K562 (cell line): ENCODE measurements around the gene PRCD. TPM values are rescaled to one million over a fixed set of nuclear protein-coding genes. Genes with fewer than 3 reads are reported as not detected.

Source experiments
- ARID2 ChIP-seq: fragments of 450-650 bp; IDR thresholded peaks from 2 replicates; pipeline ENCODE4 v1.6.1; 2017; ENCODE audit warnings: antibody characterized with exemption, mild to moderate bottlenecking
- ATF3 ChIP-seq, 2 experiments: fragments of 450-650 bp in 1 of 2; sonication (generic) in 1 of 2; formaldehyde crosslinking in 1 of 2; IDR thresholded peaks in 1 of 2; conservative IDR thresholded peaks in 1 of 2; 2 replicates each; pipeline versions ENCODE4 v1.6.1 to v1.8.1; 2016 to 2023; ENCODE audit warnings: mild to moderate bottlenecking in 2 of 2, moderate library complexity in 2 of 2, inconsistent platforms in 1 of 2, missing genetic modification reagents in 1 of 2
- MNT ChIP-seq, 2 experiments: fragments of 450-650 bp; conservative IDR thresholded peaks; 2 replicates each; pipeline ENCODE4 v1.6.1; 2017; ENCODE audit warnings: mild to moderate bottlenecking in 2 of 2, moderate library complexity in 2 of 2
- NCOA4 ChIP-seq: fragments of 450-650 bp; IDR thresholded peaks from 2 replicates; pipeline ENCODE4 v1.6.1; 2018; ENCODE audit warnings: mild to moderate bottlenecking; ENCODE audit not compliant: partially characterized antibody
- NONO ChIP-seq, 2 experiments: fragments of 200-400 bp in 1 of 2; fragments of 450-650 bp in 1 of 2; formaldehyde crosslinking in 1 of 2; IDR thresholded peaks; 2 replicates each; pipeline ENCODE4 v1.6.1; 2017; ENCODE audit warnings: low read depth in 2 of 2, mild to moderate bottlenecking in 2 of 2, moderate library complexity in 2 of 2, low read length in 1 of 2
- REST ChIP-seq, 2 experiments: fragments of 450-650 bp; formaldehyde crosslinking in 1 of 2; IDR thresholded peaks; 2 replicates each; pipeline versions ENCODE4 v1.4.0 to v1.6.1; 2014 to 2020; ENCODE audit warnings: mild to moderate bottlenecking in 2 of 2, borderline replicate concordance in 1 of 2, low read depth in 1 of 2
- SLC30A9 ChIP-seq: fragments of 250-450 bp; sonication (Bioruptor Pico); IDR thresholded peaks from 2 replicates; pipeline ENCODE4 v1.8.0; 2022; ENCODE audit warnings: mild to moderate bottlenecking, moderate library complexity
- TAF9B ChIP-seq: fragments of 450-650 bp; IDR thresholded peaks from 2 replicates; pipeline ENCODE4 v1.6.1; 2018; ENCODE audit warnings: mild to moderate bottlenecking; ENCODE audit not compliant: partially characterized antibody
- TBL1XR1 ChIP-seq, 2 experiments: IDR thresholded peaks; 2 replicates each; pipeline ENCODE4 v1.6.1; 2012; ENCODE audit warnings: improper control_type of control experiment in 2 of 2, low read length in 2 of 2, mild to moderate bottlenecking in 1 of 2
- ZNF224 ChIP-seq: sonication (generic); formaldehyde crosslinking; IDR thresholded peaks from 2 replicates; pipeline ENCODE4 v1.8.0; 2022; ENCODE audit warnings: mild to moderate bottlenecking, missing genetic modification reagents
- ZNF277 ChIP-seq: fragments of 250-450 bp; sonication (Bioruptor Pico); IDR thresholded peaks from 2 replicates; pipeline ENCODE4 v1.8.0; 2022; ENCODE audit warnings: inconsistent platforms, mild to moderate bottlenecking, moderate library complexity, borderline replicate concordance
- ZNF444 ChIP-seq: fragments of 250-450 bp; sonication (Bioruptor Pico); IDR thresholded peaks from 2 replicates; pipeline ENCODE4 v1.4.0; 2020; ENCODE audit warnings: mild to moderate bottlenecking, moderate library complexity
- ZNF707 ChIP-seq: fragments of 250-450 bp; sonication (Bioruptor Pico); conservative IDR thresholded peaks from 2 replicates; pipeline ENCODE4 v1.8.0; 2022; ENCODE audit warnings: inconsistent platforms, mild to moderate bottlenecking, moderate library complexity
- polyA plus RNA-seq, 8 experiments: library from polyadenylated mRNA; depleted of rRNA in 4 of 8; stranded (reverse) in 5 of 8; unstranded in 3 of 8; fragments of >200 nt; fragmentation: Nextera tagmentation in 2 of 8; fragmentation: Illumina TruSeq in 1 of 8; extraction: Ambion mirVana in 2 of 8; extraction: Trizol in 1 of 8; gene quantifications; 2 replicates each; pipeline versions ENCODE4 v1.2.1 to v1.2.3, GENCODE V29; 2011 to 2014; ENCODE audit warnings: inconsistent platforms in 1 of 8, missing spikeins in 1 of 8
- total RNA-seq, 7 experiments: library from RNA; depleted of rRNA in 6 of 7; stranded (reverse); fragments of >200 nt in 6 of 7; fragmentation: Illumina TruSeq in 2 of 7; extraction: Trizol in 2 of 7; gene quantifications; 2 replicates each; pipeline versions ENCODE4 v1.2.1 to v1.2.3, GENCODE V29; 2011 to 2021; ENCODE audit warnings: low replicate concordance in 1 of 7

The PRCD gene
- total and polyA plus RNA-seq, 9 of the 15 experiments (the other 6 are each of a cell fraction or from before 2014, with no cell fraction given) = 0.20 to 0.25 (median 0.21) TPM; not detected in 6

- TF ChIP-seq NONO (IDR thresholded peaks at IDR 0.05; ENCODE audit: low read depth in 2 of 2, low read length in 1 of 2) (no peak), ZNF277 (CRISPR knock-in tag) (no peak), ARID2 (peak; percentile 64; the same call in 1 of the 2 replicates), TAF9B (peak; percentile 20), NCOA4 (no peak), MNT (conservative IDR thresholded peaks at IDR 0.05) (peak in 1 of 2 experiments; percentile 15; a peak in 1 of 4 replicates), ZNF224 (CRISPR knock-in tag) (no peak), TBL1XR1 (IDR thresholded peaks at IDR 0.05; ENCODE audit: low read length in 2 of 2) (no peak), REST (IDR thresholded peaks at IDR 0.05; ENCODE audit: borderline replicate concordance) (peak; percentile 58; the same call in 1 of the 2 replicates), REST (CRISPR knock-in tag; IDR thresholded peaks at IDR 0.05; ENCODE audit: low read depth) (no peak), SLC30A9 (CRISPR knock-in tag) (no peak), ZNF444 (CRISPR knock-in tag) (no peak), ATF3 (IDR thresholded peaks at IDR 0.05) (no peak), ATF3 (CRISPR knock-in tag; conservative IDR thresholded peaks at IDR 0.05) (0 out of 2 replicates have a peak, but pooled peaks have one; percentile 20), ZNF707 (CRISPR knock-in tag) (no peak)
These were observed 18.6 kb downstream of the PRCD start (continued) for GRCh38 chr17:76558198-76559095.
